Caco-2 (cell line): ENCODE results near the gene LHX2. TPM values are rescaled to one million over a fixed set of nuclear protein-coding genes. Genes with fewer than 3 reads are reported as not detected.

Experiments used
- BruUV-seq: library from RNA; stranded (reverse); fragments of 400-500 nt; replicated peaks from 2 replicates; lab custom pipeline; 2021; lab: Mats Ljungman, UMichigan
- CTCF ChIA-PET: fragments of 300-600 bp; sonication (Branson Sonifier 250); formaldehyde crosslinking; loops from one replicate; lab custom pipeline; 2022; ENCODE audit warnings: antibody characterized with exemption; lab: Charles Lee
- POLR2A ChIA-PET: fragments of 300-600 bp; sonication (Branson Sonifier 250); formaldehyde crosslinking; loops from one replicate; lab custom pipeline; 2022; ENCODE audit warnings: antibody characterized with exemption; lab: Charles Lee
- DNase-seq, 2 experiments: peaks; one replicate each; pipeline versions ENCODE4 v3.0.0 to v3.0.0-alpha.2; 2020 to 2022
- H3K27me3 ChIP-seq: replicated peaks from 2 replicates; pipeline ENCODE4 v1.6.0; 2011; ENCODE audit warnings: low read length; ENCODE audit not compliant: control insufficient read depth, insufficient read depth
- H3K36me3 ChIP-seq: 2 replicates; pipeline ENCODE4 v1.5.1; 2011; ENCODE audit warnings: low read length; ENCODE audit not compliant: control insufficient read depth, insufficient read depth
- H3K4me1 ChIP-seq: fragments of 250-450 bp; sonication (Bioruptor Pico); 2 replicates; pipeline ENCODE4 v1.5.1; 2020; ENCODE audit warnings: mild to moderate bottlenecking
- H3K4me3 ChIP-seq: 2 replicates; pipeline ENCODE4 v1.5.1; 2011; ENCODE audit warnings: low read depth, mild to moderate bottlenecking, control low read depth, low read length
- H3K9me3 ChIP-seq: fragments of 250-450 bp; sonication (Bioruptor Pico); 2 replicates; pipeline ENCODE4 v1.5.1; 2020; ENCODE audit warnings: mild to moderate bottlenecking, moderate library complexity
- H3K27ac Mint-ChIP-seq: one replicate; pipeline ENCODE4 v1.8.0; 2022; ENCODE audit warnings: mixed read lengths; ENCODE audit not compliant: unreplicated experiment
- H3K27me3 Mint-ChIP-seq: one replicate; pipeline ENCODE4 v1.8.0; 2022; ENCODE audit warnings: mixed read lengths; ENCODE audit not compliant: insufficient read depth, unreplicated experiment
- H3K36me3 Mint-ChIP-seq: one replicate; pipeline ENCODE4 v1.8.0; 2022; ENCODE audit warnings: mild to moderate bottlenecking, mixed read lengths; ENCODE audit not compliant: insufficient read depth, unreplicated experiment
- H3K4me1 Mint-ChIP-seq: one replicate; pipeline ENCODE4 v1.8.0; 2022; ENCODE audit warnings: low read depth, mixed read lengths; ENCODE audit not compliant: unreplicated experiment
- H3K4me3 Mint-ChIP-seq: one replicate; pipeline ENCODE4 v1.8.0; 2022; ENCODE audit warnings: mild to moderate bottlenecking, moderate library complexity, mixed read lengths; ENCODE audit not compliant: unreplicated experiment
- H3K9me3 Mint-ChIP-seq: one replicate; pipeline ENCODE4 v1.8.0; 2022; ENCODE audit warnings: mixed read lengths; ENCODE audit not compliant: unreplicated experiment
- CTCF ChIP-seq, 2 experiments: fragments of 200-600 bp in 1 of 2; IDR thresholded peaks; 1 replicate in 1 of 2; 2 replicates in 1 of 2; pipeline versions ENCODE4 v1.5.1 to v1.8.0; 2011 to 2022; ENCODE audit warnings: antibody characterized with exemption in 1 of 2, control low read depth in 1 of 2, inconsistent platforms in 1 of 2, low read depth in 1 of 2, low read length in 1 of 2, mild to moderate bottlenecking in 1 of 2, moderate library complexity in 1 of 2; ENCODE audit not compliant: insufficient read depth in 1 of 2, severe bottlenecking in 1 of 2, unreplicated experiment in 1 of 2
- intact Hi-C: fragments of 100-400 bp; cut with micrococcal nuclease; formaldehyde crosslinking; loops from one replicate; pipeline ENCODE4 v1.10.0; 2022; ENCODE audit not compliant: unreplicated experiment
- total RNA-seq: library from RNA; stranded (reverse); gene quantifications from 2 replicates; pipeline ENCODE4 v1.2.3, GENCODE V29; 2022

Gene LHX2
- total RNA-seq, 1 experiment from 2014 or later = 4.0 TPM

- Mint-ChIP-seq H3K4me1 (peaks cover 7% of the 10 kb centered on the region), H3K36me3 (no peaks in the 10 kb centered on the region)
- intact Hi-C loops = no loop called here
These were observed 34.6 kb downstream of the LHX2 start for GRCh38 chr9:124046189-124046588.

DNA sequence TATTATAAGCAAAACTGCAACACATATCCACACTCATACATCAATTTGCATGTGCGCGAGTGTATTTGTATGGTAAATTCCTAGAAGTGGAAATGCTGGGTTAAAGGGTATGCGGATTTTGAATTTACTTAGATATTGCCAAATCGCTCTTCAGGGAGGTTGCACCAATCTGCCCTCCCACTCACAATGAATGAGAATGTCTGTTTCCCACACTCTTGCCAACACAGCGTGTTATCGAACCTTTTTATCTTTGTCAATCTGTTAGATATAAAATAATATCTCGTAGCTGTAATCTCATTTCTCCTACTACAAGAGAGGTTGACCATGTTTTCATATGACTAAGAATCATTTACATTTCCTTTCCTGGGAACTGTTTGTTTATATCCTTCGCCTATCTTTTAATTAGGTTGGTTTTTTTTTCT is 35.7 kb downstream of the LHX2 start:
- Histone ChIP-seq H3K4me1 (no peaks in the 10 kb centered on the region), H3K27me3 (no peaks in the 10 kb centered on the region), H3K36me3 (no peaks in the 10 kb centered on the region), H3K9me3 (no peaks in the 10 kb centered on the region), H3K4me3 (no peak overlapping the region)
- ChIA-PET CTCF (interaction anchor here (0.7 kb wide), 1 partner anchor 252 kb away, joined by 3 read pairs; no protein-coding TSS in a partner anchor), POLR2A (no interaction called here)
- Mint-ChIP-seq H3K27ac (no peak overlapping the region), H3K27me3 (peaks cover 3% of the 10 kb centered on the region), H3K4me1 (no peaks in the 10 kb centered on the region), H3K9me3 (no peaks in the 10 kb centered on the region), H3K4me3 (no peak overlapping the region), H3K36me3 (no peaks in the 10 kb centered on the region)
- no peak for DNase-seq
- intact Hi-C loops = no loop called here
- no peak for TF ChIP-seq CTCF (IDR thresholded peaks at IDR 0.05; ENCODE audit: insufficient read depth in 1 of 2, low read depth in 1 of 2, low read length in 1 of 2, severe bottlenecking in 1 of 2, unreplicated experiment in 1 of 2)
- BruUV-seq = no TSS peak

More at GRCh38 chr9:124046189-124046588, 34.6 kb downstream of the LHX2 start:
- no peak for TF ChIP-seq CTCF (IDR thresholded peaks at IDR 0.05; ENCODE audit: insufficient read depth in 1 of 2, low read depth in 1 of 2, low read length in 1 of 2, severe bottlenecking in 1 of 2, unreplicated experiment in 1 of 2)
- Histone ChIP-seq H3K27me3 (no peaks in the 10 kb centered on the region), H3K4me1 (no peaks in the 10 kb centered on the region; the same call in 1 of the 2 replicates), H3K9me3 (no peaks in the 10 kb centered on the region), H3K36me3 (no peaks in the 10 kb centered on the region), H3K4me3 (no peak overlapping the region)
- Mint-ChIP-seq H3K9me3 (no peaks in the 10 kb centered on the region), H3K4me3 (no peak overlapping the region), H3K27ac (no peak overlapping the region), H3K27me3 (peaks cover 3% of the 10 kb centered on the region)
- POLR2A ChIA-PET = no interaction called here
- no peak for DNase-seq
- CTCF ChIA-PET = no interaction called here
- no TSS peak for BruUV-seq

GRCh38 chr9:124050955-124051354 is 39.4 kb downstream of the LHX2 start:
- peaks cover 9% of the 10 kb centered on the region for H3K9me3 Mint-ChIP-seq
- ChIA-PET CTCF (no interaction called here), POLR2A (no interaction called here)
- H3K27me3 Mint-ChIP-seq = peaks cover 3% of the 10 kb centered on the region
- no peak overlapping the region for H3K4me3 ChIP-seq
- H3K4me1 Mint-ChIP-seq = no peaks in the 10 kb centered on the region
- H3K4me3 Mint-ChIP-seq = no peak overlapping the region
- TF ChIP-seq CTCF (IDR thresholded peaks at IDR 0.05; ENCODE audit: insufficient read depth in 1 of 2, low read depth in 1 of 2, low read length in 1 of 2, severe bottlenecking in 1 of 2, unreplicated experiment in 1 of 2) = no peak
- H3K36me3 ChIP-seq = no peaks in the 10 kb centered on the region
- H3K4me1 ChIP-seq = no peaks in the 10 kb centered on the region
- no peak for DNase-seq
- intact Hi-C loops = no loop called here
- no peaks in the 10 kb centered on the region for H3K9me3 ChIP-seq
- no peak overlapping the region for H3K27ac Mint-ChIP-seq
- H3K27me3 ChIP-seq = no peaks in the 10 kb centered on the region
- no TSS peak for BruUV-seq
- H3K36me3 Mint-ChIP-seq = no peaks in the 10 kb centered on the region
